Measurements from ENCODE around the gene ARMCX2.
"Not testable (repeated sequence)": the region's sequence is repeated elsewhere in the genome, so short reads cannot be mapped to it uniquely, and the experiment has no call there.

The ARMCX2 gene

DNA sequence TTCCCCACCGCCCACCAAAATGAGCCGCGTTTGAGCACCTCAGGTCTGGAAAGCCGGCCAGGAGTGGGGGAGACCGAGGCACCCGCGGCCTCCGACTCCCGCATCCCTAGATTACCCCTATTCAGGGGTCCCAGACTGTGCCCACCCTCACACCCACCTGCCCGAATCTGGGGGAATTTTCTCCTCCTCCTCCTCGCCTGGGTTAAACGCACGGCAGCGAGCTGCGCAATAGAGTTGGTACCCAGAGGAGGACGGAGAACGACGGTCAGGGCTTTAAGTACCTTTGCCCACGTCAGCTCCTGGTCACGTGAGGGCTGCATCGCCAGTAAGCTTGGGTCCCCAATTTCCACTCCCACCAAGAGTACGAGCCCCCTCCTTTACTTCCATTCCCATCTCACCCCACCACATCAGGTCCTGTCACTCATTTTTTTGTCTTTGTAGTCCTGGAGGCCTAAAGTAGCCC is at the start of gene ARMCX2:
Gene ARMCX2, minus strand, starts transcription at position 250 of the 463 bp plus-strand sequence. CDS start 2,262 bp downstream, outside the sequence.
- no peak for DNase-seq (ENCODE audit: low read depth in 4 of 4, low spot score in 1 of 4)

DNA sequence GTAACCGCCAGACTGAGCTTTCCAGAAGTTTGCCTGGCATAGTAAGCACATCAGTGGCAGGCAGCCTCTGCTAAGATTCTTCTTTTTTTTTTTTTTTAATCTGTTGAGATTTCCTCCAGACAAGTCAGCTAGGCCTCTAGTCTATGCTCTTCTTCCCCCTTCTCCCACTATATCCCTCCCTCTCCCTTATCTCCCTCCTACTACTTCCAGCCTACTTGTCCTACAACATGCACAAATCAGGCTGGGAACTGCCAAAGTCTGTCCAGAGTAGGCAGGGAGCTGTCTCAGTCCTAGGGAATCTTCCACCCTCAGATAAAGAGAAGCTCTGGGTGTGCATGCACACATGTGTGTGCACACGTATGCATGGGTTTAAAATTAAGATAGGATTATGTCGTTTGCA is 49.7 kb upstream of the ARMCX2 start:
- DNase-seq (ENCODE audit: low read depth in 4 of 4, low spot score in 1 of 4): no peak

DNA sequence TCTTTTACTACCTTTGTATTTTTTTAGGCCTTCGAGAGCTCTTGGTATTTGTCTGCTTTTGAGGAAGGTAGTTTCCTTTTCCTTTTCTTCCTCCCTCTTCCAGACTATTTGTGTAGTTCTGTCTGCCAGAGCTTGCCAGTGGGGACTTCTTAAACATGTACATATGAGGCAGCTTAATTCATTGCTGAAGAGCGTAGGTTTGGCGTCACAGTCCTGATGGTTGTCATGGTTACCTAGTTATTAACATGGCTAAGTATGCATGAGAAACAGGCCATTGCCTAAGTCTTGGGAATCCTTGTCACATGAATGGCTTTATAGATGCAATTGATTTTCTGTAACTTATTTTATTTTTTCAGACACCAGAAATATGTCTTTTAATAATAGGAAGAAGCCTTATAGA is 48.5 kb upstream of the ARMCX2 start:
- no peak for DNase-seq (ENCODE audit: low read depth in 4 of 4, low spot score in 1 of 4)

DNA sequence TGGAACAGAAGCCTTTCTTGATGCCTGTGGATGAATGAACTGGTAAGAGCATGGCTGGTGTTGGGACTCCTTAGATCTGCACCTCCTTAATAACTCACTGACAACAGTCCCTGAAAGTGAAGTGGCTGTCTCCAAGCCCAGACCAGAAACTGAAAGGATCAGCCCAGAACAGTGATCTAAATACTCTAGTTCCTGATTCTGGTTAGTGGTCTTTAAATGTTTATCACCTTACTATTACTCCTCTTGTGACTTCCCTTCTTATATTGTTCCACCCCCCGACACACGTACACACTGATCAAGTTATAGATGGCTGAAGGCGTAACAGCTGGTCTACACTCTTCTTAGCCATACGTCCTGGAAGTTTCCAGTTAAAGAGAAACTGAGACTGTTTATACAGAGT is 33.8 kb upstream of the ARMCX2 start:
- no peak for DNase-seq (ENCODE audit: low read depth in 4 of 4, low spot score in 1 of 4)

DNA sequence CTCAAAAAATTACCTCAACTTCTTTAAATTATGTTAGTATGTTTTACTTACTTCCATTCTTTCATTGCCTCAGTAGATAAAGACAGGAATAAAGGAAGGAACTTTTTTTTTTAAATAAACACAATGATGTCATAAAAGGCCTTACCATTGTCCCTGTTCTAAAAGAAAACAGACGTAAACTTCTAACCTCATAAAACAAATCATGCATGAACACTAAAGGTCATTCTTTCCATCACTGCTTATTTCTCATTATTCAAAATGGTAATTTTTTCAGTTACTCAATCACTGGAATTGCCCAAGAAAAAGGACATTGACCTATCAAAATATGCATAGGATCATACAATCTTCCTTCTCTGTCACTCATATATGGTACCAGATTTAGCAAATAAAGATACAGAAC is 32.2 kb upstream of the ARMCX2 start:
- DNase-seq (ENCODE audit: low read depth in 4 of 4, low spot score in 1 of 4): no peak

DNA sequence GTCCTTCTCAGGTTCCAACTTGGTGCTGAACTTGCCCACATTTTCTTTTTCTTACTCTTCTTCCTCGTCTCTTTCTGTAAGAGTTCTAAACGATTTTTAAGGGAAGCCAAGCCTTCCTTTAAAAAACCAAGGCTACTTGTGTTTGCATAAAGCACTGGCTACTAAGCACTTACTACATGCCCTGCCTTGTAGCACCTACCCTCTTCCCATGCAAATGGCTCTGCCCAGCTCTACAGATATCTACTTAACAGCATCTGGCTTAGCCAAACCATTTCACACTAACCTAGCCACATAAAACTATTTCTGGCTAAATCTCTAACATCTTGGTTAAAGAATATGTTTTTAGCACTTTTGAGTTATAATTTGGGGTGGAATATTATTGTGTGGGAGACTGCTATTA is 26.9 kb upstream of the ARMCX2 start:
- DNase-seq (ENCODE audit: low read depth in 4 of 4, low spot score in 1 of 4): no peak

DNA sequence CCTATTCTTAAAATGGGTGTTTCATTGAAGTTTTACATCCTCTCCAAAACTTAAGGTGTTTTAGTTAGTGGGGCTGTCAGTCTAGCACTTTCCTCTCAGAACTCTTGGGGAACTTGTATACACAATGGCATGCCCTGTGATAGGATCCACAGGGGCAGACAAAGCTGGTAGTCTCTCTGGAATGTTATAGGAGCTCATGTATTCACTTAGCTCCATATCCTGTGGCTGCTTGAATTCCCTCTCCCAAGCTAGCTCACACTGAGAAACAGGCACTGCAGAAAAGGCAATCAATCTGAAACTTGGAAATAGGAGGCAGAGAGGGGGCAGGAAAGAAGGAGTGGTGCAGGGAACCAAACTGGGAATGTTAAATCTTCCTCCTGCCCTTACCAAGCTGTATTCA is 26.3 kb upstream of the ARMCX2 start:
- no peak for DNase-seq (ENCODE audit: low read depth in 4 of 4, low spot score in 1 of 4)

DNA sequence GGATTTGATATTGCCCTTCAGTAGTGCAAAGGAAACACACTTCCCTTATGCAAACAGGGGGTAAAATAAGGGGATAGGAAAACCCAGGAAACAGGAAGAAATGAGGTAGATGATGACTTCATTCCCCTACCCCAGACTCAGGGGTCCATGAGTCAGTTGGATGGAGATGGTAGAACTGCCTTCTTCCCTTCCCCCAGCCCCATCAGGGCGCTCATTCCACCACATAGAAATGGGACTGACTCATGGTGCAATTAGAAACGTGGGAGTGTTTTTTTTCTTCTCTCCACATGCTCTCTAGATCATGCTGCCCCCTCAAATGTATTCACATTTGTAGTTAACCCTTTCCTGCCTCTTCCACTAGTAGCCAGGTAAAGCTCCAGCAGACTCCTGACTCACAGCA is 23.1 kb upstream of the ARMCX2 start:
- no peak for DNase-seq (ENCODE audit: low read depth in 4 of 4, low spot score in 1 of 4)

DNA sequence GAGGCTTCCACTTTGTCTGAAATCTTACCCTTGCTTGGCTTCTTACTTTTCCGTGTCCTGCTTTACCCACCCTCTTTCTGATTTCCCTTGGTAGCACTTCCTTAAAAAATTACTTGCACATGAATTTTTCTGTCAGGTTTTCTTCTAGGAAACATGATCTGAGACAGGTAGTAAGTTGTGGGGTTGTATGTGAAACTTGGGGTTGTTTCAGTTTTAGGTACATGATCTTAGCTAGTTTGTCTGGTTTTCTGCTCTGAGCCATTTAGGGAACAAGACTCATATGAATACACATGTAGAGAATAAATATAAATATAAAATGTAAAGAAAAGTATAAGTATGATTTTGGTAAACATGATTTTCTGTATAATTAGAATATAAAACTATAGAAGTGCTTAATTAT is 17.4 kb upstream of the ARMCX2 start:
- DNase-seq (ENCODE audit: low read depth in 4 of 4, low spot score in 1 of 4): no peak

DNA sequence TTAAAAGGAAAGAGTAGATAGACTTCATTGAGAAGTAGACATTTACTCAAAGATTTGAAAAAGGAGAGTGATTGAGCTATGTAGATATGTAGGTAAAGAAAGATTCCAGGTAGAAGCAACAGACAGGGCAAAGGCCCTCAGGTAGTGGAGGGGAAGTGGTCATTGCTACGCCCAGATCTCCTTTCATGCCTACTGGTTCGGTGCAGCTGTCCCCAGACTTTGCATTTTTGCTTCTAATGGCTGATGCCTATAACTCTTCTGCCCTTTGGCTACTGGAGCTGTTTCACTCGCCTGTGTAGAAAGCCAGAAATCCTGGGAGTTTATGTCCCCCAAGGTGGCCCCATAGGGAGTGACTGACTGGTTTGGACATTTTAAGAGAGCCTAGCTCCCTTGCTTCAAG is 16.9 kb upstream of the ARMCX2 start:
- no peak for DNase-seq (ENCODE audit: low read depth in 4 of 4, low spot score in 1 of 4)

DNA sequence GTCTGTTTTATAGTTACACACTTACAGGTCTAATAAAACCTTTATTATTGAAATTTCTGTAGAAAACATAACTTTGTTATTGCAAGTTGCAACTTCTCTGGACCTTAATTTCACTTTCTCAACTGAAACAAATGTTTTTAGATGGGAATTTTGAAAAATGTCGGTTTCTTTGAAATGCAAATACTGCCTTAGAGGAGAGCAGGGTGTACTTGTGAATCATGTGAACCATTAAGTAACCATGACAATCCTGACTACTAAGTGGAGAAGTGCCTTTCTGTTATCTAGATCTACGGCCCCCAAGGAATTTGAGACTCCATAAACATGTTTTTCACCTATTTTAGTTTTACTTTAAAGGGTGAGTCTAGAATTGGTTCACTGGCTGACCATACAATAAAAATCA is 8.5 kb upstream of the ARMCX2 start:
- DNase-seq (ENCODE audit: low read depth in 4 of 4, low spot score in 1 of 4): no peak

DNA sequence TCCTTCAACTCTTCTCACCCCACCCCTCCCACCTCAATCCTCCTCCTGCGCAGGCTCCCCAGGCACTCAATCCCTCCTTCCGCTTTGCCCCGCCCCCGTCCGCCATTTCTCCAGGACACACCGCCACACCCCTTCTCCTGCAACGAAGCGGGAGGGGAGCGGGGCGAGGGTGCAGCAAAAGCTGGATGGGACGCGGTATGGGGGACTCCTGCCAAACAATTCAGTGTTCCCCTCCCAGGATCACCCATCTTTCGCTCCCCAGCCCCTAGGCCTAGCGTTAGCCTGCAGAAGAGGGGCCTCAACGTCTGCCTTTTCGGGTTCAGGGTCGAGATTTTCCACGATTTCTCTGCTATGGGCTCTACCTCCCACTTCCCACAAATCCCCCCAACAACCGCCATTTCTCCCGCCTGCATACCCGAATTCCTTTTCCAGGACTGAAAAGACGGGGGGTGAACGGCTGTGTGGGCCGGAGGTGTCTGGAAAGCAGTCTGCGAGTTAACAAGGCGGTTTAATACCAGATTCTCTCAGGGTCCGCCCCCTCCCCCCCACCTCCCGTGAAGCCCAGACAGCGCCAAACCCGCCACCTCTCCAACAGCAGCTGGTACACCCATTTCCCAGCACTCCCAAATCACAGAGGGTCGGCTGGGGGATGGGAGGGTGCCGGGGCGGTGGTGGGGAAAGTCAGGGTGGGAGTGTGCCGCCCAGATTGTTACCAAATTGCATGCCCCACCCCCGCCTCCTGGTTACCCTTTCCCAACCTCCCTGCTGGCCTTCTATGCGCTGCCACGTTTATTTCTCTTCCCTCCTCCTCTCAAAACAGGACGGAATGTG is 774 bp downstream of the ARMCX2 start:
- DNase-seq (ENCODE audit: low read depth in 4 of 4, low spot score in 1 of 4): peak; percentile 13 to 59 (median 30)

DNA sequence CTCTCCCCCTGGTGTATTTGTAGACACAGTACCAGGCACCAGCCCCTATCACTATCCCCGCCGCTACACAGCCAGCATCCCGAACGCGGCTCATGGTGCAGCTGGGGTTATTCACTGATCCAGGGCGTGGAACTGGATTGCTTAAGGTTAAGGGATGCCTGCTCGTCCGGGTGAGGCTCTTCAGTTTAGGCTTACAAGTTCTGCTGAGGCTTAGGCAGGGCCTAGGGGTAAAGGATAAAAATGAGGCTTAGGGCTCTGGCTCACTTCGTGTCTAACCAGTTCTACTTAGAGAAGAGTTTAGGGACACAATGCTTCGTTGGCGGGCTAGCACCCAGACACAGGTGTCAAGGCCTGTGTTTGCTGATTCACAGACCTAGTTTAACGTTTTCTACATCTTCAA is 2.2 kb downstream of the ARMCX2 start:
- DNase-seq (ENCODE audit: low read depth in 4 of 4, low spot score in 1 of 4): no peak

DNA sequence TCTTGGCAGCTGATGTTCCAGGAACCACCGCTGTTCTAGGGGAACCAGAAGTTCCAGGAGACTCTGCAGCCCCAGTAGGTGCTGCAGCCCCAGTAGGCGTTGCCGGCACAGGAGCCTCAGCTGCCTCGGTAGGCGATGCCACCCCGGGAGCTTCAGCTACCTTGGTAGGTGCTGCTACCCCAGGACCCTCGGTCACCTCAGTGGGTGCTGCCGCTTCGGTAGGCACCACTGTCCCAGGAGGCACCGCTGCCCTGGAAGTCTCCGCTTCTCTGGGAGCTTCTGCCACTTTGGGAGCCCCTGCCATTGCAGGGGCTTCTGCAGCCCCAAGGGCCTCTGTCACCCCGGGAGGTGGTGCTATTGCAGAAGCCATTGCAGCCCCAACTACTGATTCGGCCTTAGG is 2.8 kb downstream of the ARMCX2 start:
- no peak for DNase-seq (ENCODE audit: low read depth in 4 of 4, low spot score in 1 of 4)

DNA sequence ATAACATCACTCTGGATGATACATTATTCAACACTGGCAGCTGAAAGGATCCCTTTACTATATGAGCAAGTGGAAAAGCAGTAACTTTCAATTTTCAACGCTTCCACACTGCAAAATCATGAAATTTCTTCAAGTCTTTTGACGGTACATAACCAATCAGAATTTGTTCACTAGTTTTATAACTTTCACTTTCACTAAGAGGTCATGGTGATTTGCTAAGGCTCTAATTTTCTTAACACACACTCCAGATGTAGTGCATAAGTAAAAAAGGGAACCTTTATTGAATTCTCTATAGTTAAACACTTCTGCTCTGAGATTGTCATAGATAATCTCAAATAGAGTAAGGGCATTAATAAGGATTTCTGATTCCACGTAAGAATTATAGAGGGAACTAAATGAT is 4.1 kb downstream of the ARMCX2 start:
- no peak for DNase-seq (ENCODE audit: low read depth in 4 of 4, low spot score in 1 of 4)

DNA sequence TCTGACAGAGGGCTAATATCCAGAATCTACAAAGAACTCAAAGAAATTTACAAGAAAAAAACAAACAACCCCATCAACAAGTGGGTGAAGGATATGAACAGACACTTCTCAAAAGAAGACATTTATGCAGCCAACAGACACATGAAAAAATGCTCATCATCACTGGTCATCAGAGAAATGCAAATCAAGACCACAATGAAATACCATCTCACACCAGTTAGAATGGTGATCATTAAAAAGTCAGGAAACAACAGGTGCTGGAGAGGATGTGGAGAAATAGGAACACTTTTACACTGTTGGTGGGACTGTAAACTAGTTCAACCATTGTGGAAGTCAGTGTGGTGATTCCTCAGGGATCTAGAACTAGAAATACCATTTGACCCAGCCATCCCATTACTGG is 11.9 kb downstream of the ARMCX2 start:
- not testable (repeated sequence) for DNase-seq (ENCODE audit: low read depth in 4 of 4, low spot score in 1 of 4)

DNA sequence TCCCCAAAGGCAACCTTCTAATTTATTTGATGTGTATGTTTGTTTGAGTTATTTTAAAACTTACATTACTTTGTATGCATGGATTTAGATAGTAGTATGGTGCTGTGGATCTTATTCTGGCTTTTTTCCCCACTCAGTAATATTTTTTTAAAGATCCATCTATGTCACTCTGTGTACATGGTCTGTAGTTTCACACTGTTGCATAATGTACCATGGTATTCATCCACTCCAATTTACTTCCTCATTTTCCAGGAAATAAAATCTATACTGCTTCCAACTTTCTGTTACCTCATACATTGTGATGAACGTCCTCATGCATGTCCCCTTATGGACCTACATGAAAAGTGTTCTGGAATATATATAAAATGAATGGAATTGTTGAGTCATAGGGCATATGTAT is 17.6 kb downstream of the ARMCX2 start:
- DNase-seq (ENCODE audit: low read depth in 4 of 4, low spot score in 1 of 4): no peak

DNA sequence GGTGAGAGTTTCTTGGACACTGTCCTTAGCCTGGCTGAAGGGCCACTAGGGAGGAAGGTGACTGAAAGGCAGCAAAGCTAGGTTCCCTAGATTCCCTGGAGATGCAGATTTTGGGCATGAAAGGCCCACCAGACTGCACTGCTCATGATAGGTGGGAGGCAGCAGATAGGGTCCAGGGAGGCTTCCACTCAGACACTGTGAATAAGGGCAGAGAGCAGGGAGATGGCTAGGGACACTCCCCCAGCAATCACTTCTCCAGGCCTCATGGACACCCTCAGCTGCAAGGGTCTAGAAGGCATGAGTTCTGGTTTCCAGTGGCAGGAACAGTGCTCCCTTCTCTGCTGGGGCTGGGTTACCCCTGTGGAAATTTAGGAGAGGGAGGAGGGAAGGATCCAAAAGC is 20.1 kb downstream of the ARMCX2 start:
- no peak for DNase-seq (ENCODE audit: low read depth in 4 of 4, low spot score in 1 of 4)

DNA sequence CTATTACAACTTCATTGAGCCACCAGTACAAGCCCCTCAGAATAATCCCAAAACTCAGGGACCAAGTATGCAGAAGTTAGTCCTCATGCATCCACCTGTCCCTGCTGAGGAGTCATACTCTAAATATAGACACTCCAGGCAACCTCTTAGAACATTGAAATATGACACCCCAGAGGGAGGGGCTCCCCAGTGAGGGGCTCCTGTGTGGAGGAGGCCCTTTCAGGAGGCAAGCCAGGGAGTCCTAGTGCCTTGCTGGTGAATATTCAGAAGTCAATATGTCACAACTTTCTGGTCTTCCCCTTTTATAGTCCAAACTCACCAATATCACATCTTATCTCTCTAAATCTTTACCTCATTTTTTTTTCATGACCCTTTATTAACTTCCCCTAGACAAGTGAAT is 40.3 kb downstream of the ARMCX2 start:
- no peak for DNase-seq (ENCODE audit: low read depth in 4 of 4, low spot score in 1 of 4)

DNA sequence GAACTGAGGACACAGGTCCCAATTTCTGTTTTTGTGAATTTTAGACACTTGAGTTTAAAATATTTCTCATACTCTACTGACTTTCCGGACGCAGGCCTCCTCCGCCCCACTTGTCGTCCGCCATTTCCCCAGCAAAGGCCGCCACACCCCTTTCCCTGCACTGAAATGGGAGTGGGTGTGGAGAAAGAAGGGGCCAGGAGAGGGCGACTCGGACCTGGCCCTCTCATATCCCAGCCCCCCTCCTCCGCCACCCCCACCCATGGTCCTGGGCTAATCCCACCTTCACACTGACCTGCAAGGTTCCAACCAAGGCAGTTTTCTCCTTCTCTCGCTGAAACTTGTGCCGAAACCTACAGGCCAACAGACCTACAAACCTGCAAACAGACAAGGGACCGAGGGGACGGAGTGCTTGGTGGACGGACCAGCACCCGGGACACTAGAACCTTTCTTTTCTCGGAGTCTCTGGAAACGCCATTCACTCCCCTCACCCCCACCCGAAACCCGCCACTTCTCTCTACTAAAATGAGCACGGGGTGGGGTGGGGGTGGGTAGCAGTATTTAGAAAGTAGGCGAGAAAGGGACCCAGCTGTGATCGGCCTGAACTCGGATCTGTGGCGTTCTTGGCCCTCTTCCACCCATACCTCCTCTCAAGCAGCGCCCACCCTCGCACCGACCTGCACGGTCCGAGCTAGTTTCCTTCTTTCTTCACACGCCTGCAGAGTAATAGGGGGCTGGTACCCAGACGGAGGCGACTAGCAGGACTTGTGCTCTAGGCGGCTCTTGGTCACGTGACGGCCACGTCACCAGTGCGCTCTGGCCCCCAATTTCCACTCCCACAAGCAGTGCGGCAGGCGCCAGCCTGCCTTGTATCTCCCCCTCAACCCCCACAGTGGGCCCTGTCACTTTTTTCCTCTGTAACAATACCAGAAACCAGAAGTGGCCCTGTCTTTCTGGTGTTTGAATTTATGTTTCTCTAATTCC is 42.1 kb downstream of the ARMCX2 start, which contains the start of gene ARMCX6:
Gene ARMCX6, minus strand, starts transcription at position 790 of the 981 bp plus-strand sequence. CDS start 1,380 bp downstream, outside the sequence.
- DNase-seq (ENCODE audit: low read depth in 4 of 4, low spot score in 1 of 4): peak in 3 of 4 experiments; percentile 40 to 59 (median 43)

DNA sequence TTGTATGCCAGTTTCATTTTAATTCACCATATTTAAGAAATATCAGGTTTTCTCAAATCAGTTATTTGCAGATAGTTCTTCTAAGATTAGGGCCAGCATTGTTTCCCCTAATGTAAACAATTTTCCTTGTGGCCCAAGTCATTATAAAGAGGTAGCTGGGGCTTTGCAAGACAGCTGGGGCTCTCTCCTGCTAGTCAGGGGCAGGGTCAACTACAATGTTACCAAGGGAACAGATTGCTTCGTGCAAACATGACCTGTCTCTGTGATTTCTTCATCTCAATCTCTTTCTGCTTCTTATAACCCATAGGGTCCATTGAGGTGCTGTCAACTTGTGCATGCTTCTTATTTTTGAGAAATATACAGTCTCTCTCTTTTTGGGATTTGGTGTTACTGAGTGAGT is 53.9 kb downstream of the ARMCX2 start:
- DNase-seq (ENCODE audit: low read depth in 4 of 4, low spot score in 1 of 4): no peak
